Endothelial cell of umbilical vein (primary cell): Measurements from ENCODE around the gene ENGASE. TPM values are rescaled to one million over a fixed set of nuclear protein-coding genes. Genes with fewer than 3 reads are reported as not detected.

Experiments
- BruUV-seq: library from RNA; stranded (reverse); fragments of 400-500 nt; replicated peaks from 2 replicates; lab custom pipeline; 2021; lab: Mats Ljungman, UMichigan
- CTCF ChIA-PET: fragments of 300-600, 350-600 bp; sonication (Branson Sonifier 250); formaldehyde crosslinking; loops from one replicate; lab custom pipeline; 2021; ENCODE audit warnings: antibody characterized with exemption, inconsistent platforms; lab: Charles Lee
- POLR2A ChIA-PET: fragments of 300-600, 350-600 bp; sonication (Branson Sonifier 250); formaldehyde crosslinking; loops from one replicate; lab custom pipeline; 2021; ENCODE audit warnings: antibody characterized with exemption, inconsistent platforms; lab: Charles Lee
- DNase-seq: peaks from one replicate; pipeline ENCODE4 v3.0.0-alpha.2; 2011; ENCODE audit warnings: low read depth, low spot score
- FAIRE-seq: peaks from 2 replicates; lab custom pipeline; 2011; peaks lifted over from hg19 to GRCh38; lab: Jason Lieb, UNC
- H2AFZ ChIP-seq: 2 replicates; pipeline ENCODE4 v1.6.0; 2012; ENCODE audit warnings: low read depth, low read length, control low read depth, inconsistent platforms
- H3K27ac ChIP-seq: 2 replicates; pipeline ENCODE4 v1.5.1; 2011; ENCODE audit warnings: low read depth, mild to moderate bottlenecking, control low read depth, low read length, moderate library complexity; ENCODE audit not compliant: insufficient read depth
- H3K27me3 ChIP-seq, 2 experiments: 2 replicates each; pipeline versions ENCODE4 v1.6.0 to v1.6.1; 2011; ENCODE audit warnings: low read length in 2 of 2, mixed read lengths in 1 of 2; ENCODE audit not compliant: control insufficient read depth in 2 of 2, insufficient read depth in 2 of 2
- H3K36me3 ChIP-seq, 2 experiments: 2 replicates in 1 of 2; 3 replicates in 1 of 2; pipeline ENCODE4 v1.5.1; 2011; ENCODE audit warnings: low read length in 2 of 2, mild to moderate bottlenecking in 1 of 2, moderate library complexity in 1 of 2; ENCODE audit not compliant: control insufficient read depth in 2 of 2, insufficient read depth in 2 of 2; ENCODE audit errors: extremely low read depth in 1 of 2
- H3K4me1 ChIP-seq: 3 replicates; pipeline ENCODE4 v1.5.1; 2011; ENCODE audit warnings: mild to moderate bottlenecking, low read length; ENCODE audit not compliant: control insufficient read depth, insufficient read depth; ENCODE audit errors: extremely low read depth
- H3K4me2 ChIP-seq: 2 replicates; pipeline ENCODE4 v1.6.1; 2011; ENCODE audit warnings: low read length, control low read depth, mixed read lengths; ENCODE audit not compliant: insufficient read depth
- H3K4me3 ChIP-seq, 3 experiments: fragments of 200-600 bp in 1 of 3; sonication (generic), shearing (Covaris generic) in 1 of 3; replicated peaks in 1 of 3; 2 replicates each; pipeline ENCODE4 v1.5.1; 2011 to 2016; ENCODE audit warnings: control low read depth in 3 of 3, low read length in 3 of 3, mild to moderate bottlenecking in 2 of 3, inconsistent platforms in 1 of 3, low read depth in 1 of 3, moderate library complexity in 1 of 3; ENCODE audit not compliant: insufficient read depth in 1 of 3
- H3K79me2 ChIP-seq: 2 replicates; pipeline ENCODE4 v1.6.0; 2012; ENCODE audit warnings: low read length, inconsistent platforms; ENCODE audit not compliant: control insufficient read depth, insufficient read depth
- H3K9ac ChIP-seq: replicated peaks from 2 replicates; pipeline ENCODE3; 2011; ENCODE audit warnings: low read length, control low read depth; ENCODE audit not compliant: insufficient read depth; ENCODE audit errors: extremely low read depth
- H3K9me1 ChIP-seq: replicated peaks from 3 replicates; pipeline ENCODE4 v1.6.0; 2011; ENCODE audit warnings: mild to moderate bottlenecking, low read length; ENCODE audit not compliant: control insufficient read depth, insufficient read depth; ENCODE audit errors: extremely low read depth
- H3K9me3 ChIP-seq: replicated peaks from 2 replicates; pipeline ENCODE4 v1.5.1; 2012; ENCODE audit warnings: low read length, inconsistent platforms; ENCODE audit not compliant: control insufficient read depth, insufficient read depth
- H4K20me1 ChIP-seq: replicated peaks from 2 replicates; pipeline ENCODE3; 2011; ENCODE audit warnings: mild to moderate bottlenecking, low read length; ENCODE audit not compliant: control insufficient read depth, insufficient read depth; ENCODE audit errors: extremely low read depth
- EZH2 ChIP-seq: IDR thresholded peaks from 2 replicates; pipeline ENCODE4 v1.6.1; 2012; ENCODE audit warnings: borderline replicate concordance, low read depth, mild to moderate bottlenecking, moderate library complexity, low read length, inconsistent platforms; ENCODE audit not compliant: severe bottlenecking
- GATA2 ChIP-seq: IDR thresholded peaks from 2 replicates; pipeline ENCODE4 v1.7.0; 2011; ENCODE audit warnings: low read depth, mild to moderate bottlenecking, moderate library complexity, mixed read lengths, low read length; ENCODE audit not compliant: insufficient read length, insufficient read depth
- POLR2AphosphoS5 ChIP-seq: IDR thresholded peaks from 2 replicates; pipeline ENCODE4 v1.6.1; 2012; ENCODE audit warnings: low read depth, mild to moderate bottlenecking, control low read depth, low read length, moderate library complexity; ENCODE audit not compliant: insufficient read depth
- dilution Hi-C: fragments of 300-500 bp; cut with MboI; formaldehyde crosslinking; loops from one replicate; pipeline ENCODE4 v1.15.0; 2019; ENCODE audit warnings: low sequenced_read_pairs; ENCODE audit not compliant: extremely low pct_ligation_motif_present
- intact Hi-C: fragments of 100-400 bp; cut with micrococcal nuclease; formaldehyde crosslinking; loops from one replicate; pipeline ENCODE4 v1.10.0; 2022
- polyA plus RNA-seq, 4 experiments: library from polyadenylated mRNA; depleted of rRNA in 3 of 4; stranded (reverse) in 3 of 4; unstranded in 1 of 4; fragments of >200 nt; gene quantifications; 2 replicates each; pipeline versions ENCODE4 v1.2.1 to v1.2.3, GENCODE V29; 2011 to 2012; ENCODE audit warnings: missing spikeins in 1 of 4
- total RNA-seq: library from RNA; stranded (reverse); gene quantifications from 2 replicates; pipeline ENCODE4 v1.2.3, GENCODE V29; 2021
- TF ChIP-seq, protein P1 (sequence below): IDR thresholded peaks from 2 replicates; pipeline ENCODE4 v1.6.1; 2011; ENCODE audit not compliant: insufficient read depth, insufficient read length
- TF ChIP-seq, protein P2 (sequence below), 2 donors: IDR thresholded peaks; 1 replicate in 1 of 2; 2 replicates in 1 of 2; pipeline ENCODE4 v1.5.1; 2011; ENCODE audit warnings: low read length in 2 of 2, mild to moderate bottlenecking in 2 of 2, moderate library complexity in 2 of 2, control low read depth in 1 of 2, inconsistent platforms in 1 of 2, low read depth in 1 of 2; ENCODE audit not compliant: insufficient read depth in 1 of 2; ENCODE audit errors: extremely low read depth in 1 of 2

ENGASE gene
- total and polyA plus RNA-seq, 2 donors (not counting 3 experiments of a cell fraction or from before 2014, with no cell fraction given): 13.7 to 20.8 TPM

DNA sequence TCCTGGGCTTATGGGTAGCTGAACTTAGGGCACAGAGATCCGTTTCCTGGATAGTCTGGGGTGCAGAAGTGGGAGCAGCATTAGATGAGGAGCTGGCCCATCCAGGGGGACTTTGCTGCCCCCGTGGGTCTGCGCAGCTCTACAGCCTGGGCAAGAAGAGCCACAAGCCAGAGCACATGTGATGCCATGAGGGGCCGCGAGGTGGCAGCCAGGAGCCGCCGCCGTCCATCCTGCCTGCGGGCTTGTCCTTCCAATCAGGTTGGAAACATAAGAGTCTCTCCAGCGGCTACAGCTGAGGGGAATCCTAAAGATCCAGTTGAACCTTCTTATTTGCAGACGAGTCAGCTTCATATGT lies 28.8 kb upstream of the ENGASE start:
- Histone ChIP-seq H3K79me2 (no peaks in the 10 kb centered on the region), H3K27ac (no peak overlapping the region), H3K27me3 (no peaks in the 10 kb centered on the region), H3K4me1 (no peaks in the 10 kb centered on the region), H3K9me3 (no peaks in the 10 kb centered on the region), H3K9me1 (no peaks in the 10 kb centered on the region), H2AFZ (no peak overlapping the region), H3K4me2 (no peak overlapping the region), H4K20me1 (no peaks in the 10 kb centered on the region), H3K36me3 (no peaks in the 10 kb centered on the region), H3K4me3 (no peak overlapping the region), H3K9ac (no peak overlapping the region)
- dilution Hi-C loops: no loop called here
- CTCF ChIA-PET: interaction anchor here (0.6 to 3.3 kb wide), 27 partner anchors 8 to 665 kb away, joined by 3 to 109 read pairs (median 6); partner anchors contain the start of genes CANT1 and ENGASE
- DNase-seq (peak; percentile 79), FAIRE-seq (peak; percentile 93)
- TF ChIP-seq, protein P1, sequence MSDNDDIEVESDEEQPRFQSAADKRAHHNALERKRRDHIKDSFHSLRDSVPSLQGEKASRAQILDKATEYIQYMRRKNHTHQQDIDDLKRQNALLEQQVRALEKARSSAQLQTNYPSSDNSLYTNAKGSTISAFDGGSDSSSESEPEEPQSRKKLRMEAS: peak; percentile 62
- TF ChIP-seq EZH2 (no peak), POLR2AphosphoS5 (no peak), GATA2 (no peak)
- TF ChIP-seq, protein P2, sequence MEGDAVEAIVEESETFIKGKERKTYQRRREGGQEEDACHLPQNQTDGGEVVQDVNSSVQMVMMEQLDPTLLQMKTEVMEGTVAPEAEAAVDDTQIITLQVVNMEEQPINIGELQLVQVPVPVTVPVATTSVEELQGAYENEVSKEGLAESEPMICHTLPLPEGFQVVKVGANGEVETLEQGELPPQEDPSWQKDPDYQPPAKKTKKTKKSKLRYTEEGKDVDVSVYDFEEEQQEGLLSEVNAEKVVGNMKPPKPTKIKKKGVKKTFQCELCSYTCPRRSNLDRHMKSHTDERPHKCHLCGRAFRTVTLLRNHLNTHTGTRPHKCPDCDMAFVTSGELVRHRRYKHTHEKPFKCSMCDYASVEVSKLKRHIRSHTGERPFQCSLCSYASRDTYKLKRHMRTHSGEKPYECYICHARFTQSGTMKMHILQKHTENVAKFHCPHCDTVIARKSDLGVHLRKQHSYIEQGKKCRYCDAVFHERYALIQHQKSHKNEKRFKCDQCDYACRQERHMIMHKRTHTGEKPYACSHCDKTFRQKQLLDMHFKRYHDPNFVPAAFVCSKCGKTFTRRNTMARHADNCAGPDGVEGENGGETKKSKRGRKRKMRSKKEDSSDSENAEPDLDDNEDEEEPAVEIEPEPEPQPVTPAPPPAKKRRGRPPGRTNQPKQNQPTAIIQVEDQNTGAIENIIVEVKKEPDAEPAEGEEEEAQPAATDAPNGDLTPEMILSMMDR (IDR thresholded peaks at IDR 0.05; ENCODE audit: extremely low read depth in 1 of 2, insufficient read depth in 1 of 2, low read depth in 1 of 2, low read length in 2 of 2): peak; percentile 90 to 96
- POLR2A ChIA-PET: no interaction called here
- BruUV-seq: no TSS peak
- intact Hi-C loops: loop anchor here (1.0 kb wide), 3 partner anchors 27 to 347 kb away; no protein-coding TSS in a partner anchor
